ENCODE results near the gene SUFU. TPM values are rescaled to one million over a fixed set of nuclear protein-coding genes. Genes with fewer than 3 reads are reported as not detected.

The SUFU gene
- total RNA-seq, 1 experiment from 2014 or later, result 10.6 TPM

DNA sequence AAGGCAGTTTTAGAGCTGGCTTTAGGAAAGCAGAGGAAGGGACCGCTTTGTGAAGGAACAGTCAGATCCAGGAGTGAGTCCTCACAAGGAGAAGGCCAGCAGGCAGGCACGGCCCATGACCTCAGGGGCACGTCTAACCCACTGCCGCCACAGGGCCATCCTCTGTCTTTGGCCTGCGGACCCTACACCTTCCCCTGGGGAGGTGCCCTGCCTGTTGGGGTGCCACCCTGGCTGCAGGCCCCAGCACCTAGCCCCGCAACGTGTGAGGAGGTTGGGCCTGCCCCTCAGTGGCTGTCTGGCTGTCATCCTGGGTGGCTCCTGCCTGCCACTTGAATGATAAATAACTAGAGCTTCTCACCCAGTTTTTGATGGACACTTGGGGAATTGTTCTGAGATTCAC lies 109.5 kb downstream of the SUFU start:
- Histone ChIP-seq H3K36me3 (ENCODE audit: control insufficient read depth, insufficient read depth, low read length) (no peaks in the 10 kb centered on the region), H3K4me3 (ENCODE audit: low read depth, low read length) (no peak overlapping the region), H3K9me3 (no peaks in the 10 kb centered on the region), H3K4me1 (no peaks in the 10 kb centered on the region), H3K27me3 (replicated peaks; ENCODE audit: control insufficient read depth, insufficient read depth, low read length) (no peaks in the 10 kb centered on the region)
- TF ChIP-seq, protein P1, sequence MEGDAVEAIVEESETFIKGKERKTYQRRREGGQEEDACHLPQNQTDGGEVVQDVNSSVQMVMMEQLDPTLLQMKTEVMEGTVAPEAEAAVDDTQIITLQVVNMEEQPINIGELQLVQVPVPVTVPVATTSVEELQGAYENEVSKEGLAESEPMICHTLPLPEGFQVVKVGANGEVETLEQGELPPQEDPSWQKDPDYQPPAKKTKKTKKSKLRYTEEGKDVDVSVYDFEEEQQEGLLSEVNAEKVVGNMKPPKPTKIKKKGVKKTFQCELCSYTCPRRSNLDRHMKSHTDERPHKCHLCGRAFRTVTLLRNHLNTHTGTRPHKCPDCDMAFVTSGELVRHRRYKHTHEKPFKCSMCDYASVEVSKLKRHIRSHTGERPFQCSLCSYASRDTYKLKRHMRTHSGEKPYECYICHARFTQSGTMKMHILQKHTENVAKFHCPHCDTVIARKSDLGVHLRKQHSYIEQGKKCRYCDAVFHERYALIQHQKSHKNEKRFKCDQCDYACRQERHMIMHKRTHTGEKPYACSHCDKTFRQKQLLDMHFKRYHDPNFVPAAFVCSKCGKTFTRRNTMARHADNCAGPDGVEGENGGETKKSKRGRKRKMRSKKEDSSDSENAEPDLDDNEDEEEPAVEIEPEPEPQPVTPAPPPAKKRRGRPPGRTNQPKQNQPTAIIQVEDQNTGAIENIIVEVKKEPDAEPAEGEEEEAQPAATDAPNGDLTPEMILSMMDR (IDR thresholded peaks at IDR 0.05; ENCODE audit: insufficient read depth in 1 of 2, low read depth in 1 of 2, low read length in 1 of 2, severe bottlenecking in 1 of 2, unreplicated experiment in 1 of 2), result no peak
- BruUV-seq (replicated peaks), result no TSS peak
- Mint-ChIP-seq H3K36me3 (ENCODE audit: insufficient read depth, unreplicated experiment) (peaks cover 5% of the 10 kb centered on the region), H3K4me3 (ENCODE audit: unreplicated experiment) (no peak overlapping the region), H3K4me1 (ENCODE audit: low read depth, unreplicated experiment) (peaks cover under 1% of the 10 kb centered on the region), H3K9me3 (ENCODE audit: unreplicated experiment) (no peaks in the 10 kb centered on the region), H3K27me3 (ENCODE audit: insufficient read depth, unreplicated experiment) (no peaks in the 10 kb centered on the region), H3K27ac (ENCODE audit: unreplicated experiment) (no peak overlapping the region)
- POLR2A ChIA-PET, result interaction anchor here (0.5 kb wide), 1 partner anchor 35 kb away, joined by 3 read pairs; no protein-coding TSS in a partner anchor
- intact Hi-C loops (cut with micrococcal nuclease; ENCODE audit: unreplicated experiment), result no loop called here
- CTCF ChIA-PET, result no interaction called here
- no peak for DNase-seq

DNA sequence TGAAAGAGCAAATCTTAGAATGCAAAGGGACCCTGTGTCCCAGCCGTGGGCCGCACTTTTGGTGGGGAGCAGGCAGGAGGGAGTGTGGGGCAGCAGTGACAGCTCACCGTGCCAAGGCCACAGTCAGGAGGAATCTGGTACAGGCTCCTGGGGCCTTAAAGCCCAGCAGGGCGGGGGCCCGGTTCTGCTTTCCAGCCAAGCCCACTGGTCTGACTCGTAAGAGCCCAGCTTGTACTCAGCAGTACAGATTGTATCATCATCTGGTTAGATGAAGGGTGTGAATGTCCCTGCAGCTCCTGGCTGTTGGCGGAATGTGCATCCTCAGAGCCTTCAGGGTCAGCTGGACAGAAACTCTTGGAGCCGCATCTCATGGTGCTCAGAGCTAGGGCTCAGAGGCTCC lies 110.0 kb downstream of the SUFU start:
- ChIA-PET POLR2A (interaction anchor here (0.5 kb wide), 1 partner anchor 36 kb away, joined by 3 read pairs; no protein-coding TSS in a partner anchor), CTCF (interaction anchor here (0.7 kb wide), 1 partner anchor 179 kb away, joined by 7 read pairs; no protein-coding TSS in a partner anchor)
- Histone ChIP-seq H3K36me3 (ENCODE audit: control insufficient read depth, insufficient read depth, low read length) (no peaks in the 10 kb centered on the region; the same call in 1 of the 2 replicates), H3K4me1 (no peaks in the 10 kb centered on the region), H3K9me3 (no peaks in the 10 kb centered on the region), H3K4me3 (ENCODE audit: low read depth, low read length) (no peak overlapping the region), H3K27me3 (replicated peaks; ENCODE audit: control insufficient read depth, insufficient read depth, low read length) (no peaks in the 10 kb centered on the region)
- H3K4me3 Mint-ChIP-seq (ENCODE audit: unreplicated experiment), result no peak overlapping the region
- TF ChIP-seq, protein P1 (IDR thresholded peaks at IDR 0.05; ENCODE audit: insufficient read depth in 1 of 2, low read depth in 1 of 2, low read length in 1 of 2, severe bottlenecking in 1 of 2, unreplicated experiment in 1 of 2), result no peak
- H3K36me3 Mint-ChIP-seq (ENCODE audit: insufficient read depth, unreplicated experiment), result peaks cover 5% of the 10 kb centered on the region
- BruUV-seq (replicated peaks), result no TSS peak
- intact Hi-C loops (cut with micrococcal nuclease; ENCODE audit: unreplicated experiment), result no loop called here
- no peaks in the 10 kb centered on the region for H3K27me3 Mint-ChIP-seq (ENCODE audit: insufficient read depth, unreplicated experiment)
- H3K27ac Mint-ChIP-seq (ENCODE audit: unreplicated experiment), result no peak overlapping the region
- DNase-seq, result no peak
- H3K9me3 Mint-ChIP-seq (ENCODE audit: unreplicated experiment), result no peaks in the 10 kb centered on the region
- peaks cover 6% of the 10 kb centered on the region for H3K4me1 Mint-ChIP-seq (ENCODE audit: low read depth, unreplicated experiment)

DNA sequence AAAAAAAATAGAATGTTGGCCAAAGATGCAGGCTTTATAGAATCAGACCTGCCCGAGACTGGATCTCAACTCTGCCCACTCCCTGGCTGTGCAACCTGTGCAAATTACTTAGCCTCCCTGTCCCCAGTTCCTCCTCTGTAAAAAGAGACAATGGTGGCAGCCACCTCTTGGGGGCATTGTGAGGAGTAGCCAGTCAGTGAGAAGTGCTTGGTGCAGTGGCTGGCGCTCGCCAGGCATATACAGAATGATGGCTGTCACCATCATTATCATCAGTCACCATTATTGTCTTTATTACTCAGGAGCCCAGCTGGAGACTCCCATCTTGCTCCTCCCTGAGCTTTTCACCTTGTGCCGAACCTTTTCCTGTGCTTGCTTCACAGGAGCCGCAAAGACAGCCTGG lies 111.1 kb downstream of the SUFU start:
- POLR2A ChIA-PET, result no interaction called here

More for the DNA sequence above, 111.1 kb downstream of the SUFU start:
- TF ChIP-seq, protein P1 (IDR thresholded peaks at IDR 0.05; ENCODE audit: insufficient read depth in 1 of 2, low read depth in 1 of 2, low read length in 1 of 2, severe bottlenecking in 1 of 2, unreplicated experiment in 1 of 2), result no peak
- H3K4me1 Mint-ChIP-seq (ENCODE audit: low read depth, unreplicated experiment), result peaks cover 8% of the 10 kb centered on the region
- H3K27ac Mint-ChIP-seq (ENCODE audit: unreplicated experiment), result no peak overlapping the region
- BruUV-seq (replicated peaks), result no TSS peak
- H3K36me3 ChIP-seq (ENCODE audit: control insufficient read depth, insufficient read depth, low read length), result no peaks in the 10 kb centered on the region; the same call in 1 of the 2 replicates
- H3K4me3 ChIP-seq (ENCODE audit: low read depth, low read length), result no peak overlapping the region
- H3K36me3 Mint-ChIP-seq (ENCODE audit: insufficient read depth, unreplicated experiment), result peaks cover 5% of the 10 kb centered on the region
- no peak for DNase-seq
- H3K4me1 ChIP-seq, result no peaks in the 10 kb centered on the region
- intact Hi-C loops (cut with micrococcal nuclease; ENCODE audit: unreplicated experiment), result loop anchor here (1.0 kb wide), 1 partner anchor 28 kb away; no protein-coding TSS in a partner anchor
- H3K9me3 Mint-ChIP-seq (ENCODE audit: unreplicated experiment), result no peaks in the 10 kb centered on the region
- no peaks in the 10 kb centered on the region for H3K9me3 ChIP-seq
- CTCF ChIA-PET, result interaction anchor here (0.5 to 1.4 kb wide), 6 partner anchors 9 to 1524 kb away, joined by 3 to 8 read pairs (median 3); partner anchors contain the start of gene TRIM8
- H3K27me3 ChIP-seq (replicated peaks; ENCODE audit: control insufficient read depth, insufficient read depth, low read length), result no peaks in the 10 kb centered on the region
- no peaks in the 10 kb centered on the region for H3K27me3 Mint-ChIP-seq (ENCODE audit: insufficient read depth, unreplicated experiment)
- no peak overlapping the region for H3K4me3 Mint-ChIP-seq (ENCODE audit: unreplicated experiment)
